WI38 (cell line): Measurements from ENCODE around the gene HUWE1.
"Not testable (repeated sequence)": the region's sequence is repeated elsewhere in the genome, so short reads cannot be mapped to it uniquely, and the experiment has no call there.

Source experiments
- H3K4me3 ChIP-seq: 2 replicates; pipeline ENCODE4 v1.5.1; 2011; ENCODE audit warnings: low read depth, mild to moderate bottlenecking, control low read depth, low read length
- TF ChIP-seq, protein P1 (sequence below): IDR thresholded peaks from 2 replicates; pipeline ENCODE4 v1.5.1; 2012; ENCODE audit warnings: low read depth, mild to moderate bottlenecking, control low read depth, low read length

Gene HUWE1

DNA sequence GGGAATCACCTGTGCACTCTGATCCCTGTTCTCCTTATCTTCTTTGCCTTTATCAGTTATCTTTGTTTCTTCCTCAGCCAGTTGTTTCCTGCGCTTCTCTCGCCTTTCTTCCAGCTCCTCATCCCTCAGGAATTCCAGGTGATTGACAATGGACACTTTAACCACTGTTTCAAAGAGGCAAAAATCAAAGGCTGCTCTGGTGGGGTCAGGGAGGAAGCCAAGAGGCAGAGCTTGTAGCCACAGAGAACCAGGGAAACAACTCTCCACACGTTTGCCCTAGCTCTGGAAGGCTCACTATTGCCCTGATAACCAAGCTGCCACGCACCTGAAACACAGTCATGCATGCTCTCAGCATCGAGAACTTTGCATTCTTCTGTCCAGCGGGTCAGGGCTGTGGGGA, 127.9 kb downstream of the HUWE1 start:
- H3K4me3 ChIP-seq = no peak overlapping the region
- TF ChIP-seq, protein P1, sequence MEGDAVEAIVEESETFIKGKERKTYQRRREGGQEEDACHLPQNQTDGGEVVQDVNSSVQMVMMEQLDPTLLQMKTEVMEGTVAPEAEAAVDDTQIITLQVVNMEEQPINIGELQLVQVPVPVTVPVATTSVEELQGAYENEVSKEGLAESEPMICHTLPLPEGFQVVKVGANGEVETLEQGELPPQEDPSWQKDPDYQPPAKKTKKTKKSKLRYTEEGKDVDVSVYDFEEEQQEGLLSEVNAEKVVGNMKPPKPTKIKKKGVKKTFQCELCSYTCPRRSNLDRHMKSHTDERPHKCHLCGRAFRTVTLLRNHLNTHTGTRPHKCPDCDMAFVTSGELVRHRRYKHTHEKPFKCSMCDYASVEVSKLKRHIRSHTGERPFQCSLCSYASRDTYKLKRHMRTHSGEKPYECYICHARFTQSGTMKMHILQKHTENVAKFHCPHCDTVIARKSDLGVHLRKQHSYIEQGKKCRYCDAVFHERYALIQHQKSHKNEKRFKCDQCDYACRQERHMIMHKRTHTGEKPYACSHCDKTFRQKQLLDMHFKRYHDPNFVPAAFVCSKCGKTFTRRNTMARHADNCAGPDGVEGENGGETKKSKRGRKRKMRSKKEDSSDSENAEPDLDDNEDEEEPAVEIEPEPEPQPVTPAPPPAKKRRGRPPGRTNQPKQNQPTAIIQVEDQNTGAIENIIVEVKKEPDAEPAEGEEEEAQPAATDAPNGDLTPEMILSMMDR = no peak

DNA sequence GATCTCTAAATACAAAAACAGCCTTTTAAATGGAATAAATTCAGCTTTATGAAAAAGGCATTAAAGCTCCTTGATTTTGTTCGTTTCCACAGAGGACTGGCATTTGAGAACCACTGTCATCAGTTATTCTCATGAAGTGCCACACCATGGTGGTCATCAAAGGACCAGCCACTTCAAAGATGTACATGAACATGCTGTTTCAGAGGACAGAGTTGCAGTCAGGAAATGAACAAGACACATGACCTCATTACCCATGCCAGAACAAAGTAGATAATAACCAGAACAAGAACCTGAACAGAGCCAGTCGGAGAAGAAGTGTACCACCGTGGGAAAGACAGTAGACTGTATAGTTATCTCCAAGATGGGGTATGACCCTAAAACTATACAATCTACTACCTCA, 129.7 kb downstream of the HUWE1 start:
- TF ChIP-seq, protein P1 = no peak
- H3K4me3 ChIP-seq = no peak overlapping the region

- no peak overlapping the region for H3K4me3 ChIP-seq
These were observed 135.6 kb downstream of the HUWE1 start for GRCh38 chrX:53550756-53551463.

GRCh38 chrX:53547668-53548067, 138.9 kb downstream of the HUWE1 start:
- TF ChIP-seq, protein P1 = no peak
- H3K4me3 ChIP-seq = no peak overlapping the region

More at GRCh38 chrX:53550756-53551463, 135.6 kb downstream of the HUWE1 start:
- TF ChIP-seq, protein P1 = no peak

- TF ChIP-seq, protein P1 = no peak
- H3K4me3 ChIP-seq = no peak overlapping the region
These were observed 141.6 kb downstream of the HUWE1 start for GRCh38 chrX:53544936-53545335.

- TF ChIP-seq, protein P1 = no peak
These were observed 147.7 kb downstream of the HUWE1 start for GRCh38 chrX:53538781-53539180.

DNA sequence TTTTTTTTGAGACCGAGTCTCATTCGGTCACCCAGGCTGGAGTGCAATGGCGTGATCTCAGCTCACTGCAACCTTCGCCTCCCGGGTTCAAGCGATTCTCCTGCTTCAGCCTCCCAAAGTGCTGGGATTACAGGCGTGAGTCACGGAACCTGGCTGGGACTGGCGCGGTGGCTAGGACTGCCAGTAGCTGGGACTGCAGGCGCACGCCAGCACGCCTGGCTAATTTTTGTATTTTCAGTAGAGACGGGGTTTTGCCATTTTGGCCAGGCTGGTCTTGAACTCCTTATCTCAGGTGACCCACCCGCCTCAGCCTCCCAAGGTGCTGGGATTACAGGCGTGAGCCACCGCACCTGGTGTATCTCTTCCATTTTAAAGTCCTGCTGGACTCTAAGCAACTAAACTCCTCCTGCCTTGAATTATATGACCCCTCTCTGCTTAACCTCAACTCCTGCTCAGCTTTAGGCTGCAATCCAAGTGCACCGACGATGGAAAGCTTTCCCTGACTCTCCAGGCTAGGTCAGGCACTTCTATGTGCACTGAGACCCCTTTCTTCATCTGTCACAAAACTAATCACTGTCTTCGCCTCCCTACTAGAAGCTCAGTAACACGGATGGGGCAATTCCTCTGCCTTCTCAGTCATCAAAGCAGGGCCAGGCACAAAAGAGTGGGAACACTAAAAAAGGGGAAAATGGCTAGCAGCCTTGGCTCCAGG, 155.1 kb downstream of the HUWE1 start:
- not testable (repeated sequence) for H3K4me3 ChIP-seq

More at GRCh38 chrX:53538781-53539180, 147.7 kb downstream of the HUWE1 start:
- no peak overlapping the region for H3K4me3 ChIP-seq
